HG02970 (cell line): ENCODE results near the gene ZSCAN5A.
"Not testable (repeated sequence)": the region's sequence is repeated elsewhere in the genome, so short reads cannot be mapped to it uniquely, and the experiment has no call there.

Experiments used
- ATAC-seq: cut with Tn5 transposase; IDR thresholded peaks from one replicate; pipeline ENCODE4 v1.9.1; 2021; ENCODE audit warnings: mild to moderate bottlenecking, moderate library complexity, moderate number of reproducible peaks; ENCODE audit not compliant: unreplicated experiment, low FRiP score

Gene ZSCAN5A

GRCh38 chr19:56315077-56315828 lies 614 bp upstream of the ZSCAN5A start:
- ATAC-seq = peak; percentile 89

DNA sequence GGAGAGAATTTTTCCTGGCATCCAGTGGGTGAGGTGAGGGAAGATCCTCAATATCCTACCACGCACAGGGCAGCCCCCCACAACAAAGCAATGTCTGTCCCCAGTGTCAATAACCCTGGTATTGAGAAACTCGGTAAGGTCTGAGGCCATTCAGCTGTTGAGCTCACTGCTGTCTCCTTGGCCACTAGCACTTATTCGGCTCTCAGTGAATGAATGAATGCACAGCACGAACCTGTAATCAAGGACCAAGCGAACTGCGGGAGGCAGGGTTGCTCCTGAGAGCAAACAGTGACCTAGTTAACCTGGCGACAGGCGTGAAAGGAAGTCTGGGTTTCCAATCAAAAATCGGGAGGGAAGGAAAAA lies 640 bp downstream of the ZSCAN5A start:
- ATAC-seq = no peak

GRCh38 chr19:56312787-56313657 lies 1.6 kb downstream of the ZSCAN5A start:
- ATAC-seq = no peak

DNA sequence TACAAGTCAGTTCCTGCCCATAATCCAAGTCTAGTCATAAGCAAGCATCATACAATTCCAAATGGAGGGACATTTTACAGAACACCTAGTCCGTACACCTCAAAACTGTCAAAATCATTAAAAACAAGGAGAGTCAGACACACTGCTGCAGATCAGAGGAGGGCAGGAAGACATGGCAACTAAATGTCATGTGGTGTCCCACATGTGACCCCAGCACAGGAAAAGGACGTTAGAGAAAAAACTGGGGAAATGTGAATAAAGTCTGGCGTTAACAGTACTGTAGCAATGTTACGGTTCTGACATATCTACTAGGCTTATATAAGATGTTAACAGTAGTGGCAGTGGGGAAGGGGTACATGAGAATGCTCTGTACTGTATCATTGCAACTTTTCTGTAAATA lies 2.3 kb downstream of the ZSCAN5A start:
- ATAC-seq = no peak

DNA sequence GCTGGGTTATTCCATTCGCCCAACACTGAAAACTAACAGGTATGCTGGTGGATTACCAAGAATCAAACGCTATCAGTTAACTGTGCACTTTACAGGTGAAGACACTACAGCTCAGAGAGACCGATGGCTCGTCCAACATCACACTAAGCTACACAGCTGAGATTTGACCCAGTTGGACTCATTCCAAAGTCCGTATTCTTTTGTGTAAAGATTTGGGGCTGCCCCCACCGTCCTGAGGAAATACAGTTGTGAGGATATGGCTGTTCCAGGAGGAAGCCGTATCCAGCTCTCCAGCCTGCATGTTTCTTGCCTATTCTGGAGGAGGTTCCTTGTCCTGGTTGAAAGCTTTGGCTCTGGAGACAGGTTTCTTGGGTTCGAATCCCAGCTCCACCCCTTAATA lies 4.2 kb downstream of the ZSCAN5A start:
- no peak for ATAC-seq

GRCh38 chr19:56309511-56310185 lies 5.0 kb downstream of the ZSCAN5A start:
- ATAC-seq = no peak

DNA sequence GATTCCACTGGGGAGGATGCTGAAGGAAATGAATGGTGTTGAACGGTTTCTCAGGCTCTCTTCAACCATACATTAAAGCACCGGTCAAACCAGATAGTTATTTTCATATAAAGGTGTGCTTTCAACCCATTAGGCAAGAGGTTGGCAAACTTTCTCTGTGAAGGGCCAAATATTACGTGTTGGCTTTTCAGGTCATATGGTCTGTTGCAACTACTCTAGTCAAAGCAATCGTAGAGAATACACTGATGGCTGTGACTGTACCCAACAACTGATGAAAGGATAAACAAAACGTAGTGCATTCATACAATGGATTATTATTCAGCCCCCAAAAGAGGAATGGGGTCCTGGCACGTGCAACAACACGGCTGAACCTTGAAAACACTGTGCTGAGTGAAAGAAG lies 5.8 kb downstream of the ZSCAN5A start:
- no peak for ATAC-seq

GRCh38 chr19:56307062-56307461 lies 7.6 kb downstream of the ZSCAN5A start:
- ATAC-seq = not testable (repeated sequence)

DNA sequence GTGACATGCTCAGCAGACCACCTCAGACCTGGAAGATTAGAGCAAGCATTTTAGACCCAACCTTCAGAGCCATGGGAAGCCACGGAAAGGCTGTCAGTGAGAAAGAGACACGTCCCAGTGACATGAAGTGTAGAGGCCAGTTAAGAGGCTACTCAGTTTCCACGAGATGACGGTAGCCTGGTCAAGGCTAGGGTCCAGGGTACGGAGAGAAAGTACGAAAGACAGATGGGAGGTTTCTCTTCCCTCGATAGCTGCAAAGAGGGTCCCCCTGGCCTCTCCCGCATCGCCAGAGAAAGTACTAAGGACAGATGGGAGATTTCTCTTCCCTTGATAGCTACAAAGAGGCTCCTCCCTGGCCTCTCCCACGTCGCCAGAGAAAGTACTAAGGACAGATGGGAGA lies 8.6 kb downstream of the ZSCAN5A start:
- ATAC-seq = no peak

DNA sequence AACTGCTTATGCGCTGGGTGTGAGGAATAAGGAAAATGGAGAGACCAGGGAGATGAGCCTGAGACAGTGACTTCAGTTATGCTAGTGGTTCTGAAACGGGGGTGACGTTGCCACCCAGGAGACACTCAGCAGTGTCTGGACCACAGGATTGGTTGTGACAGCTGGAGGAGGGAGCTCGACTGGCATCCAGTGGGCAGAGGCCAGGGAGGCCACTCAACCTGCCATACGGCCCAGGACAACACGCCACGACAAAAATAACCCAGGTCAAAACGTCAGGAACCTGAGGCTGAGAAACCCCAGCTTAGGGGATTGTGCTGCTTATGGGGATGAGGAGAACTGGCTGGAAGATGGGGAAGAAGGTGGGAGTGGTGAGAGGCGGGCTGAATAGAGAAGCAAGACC lies 10.4 kb downstream of the ZSCAN5A start:
- ATAC-seq = no peak

GRCh38 chr19:56301886-56302620 lies 12.6 kb downstream of the ZSCAN5A start:
- ATAC-seq = no peak

DNA sequence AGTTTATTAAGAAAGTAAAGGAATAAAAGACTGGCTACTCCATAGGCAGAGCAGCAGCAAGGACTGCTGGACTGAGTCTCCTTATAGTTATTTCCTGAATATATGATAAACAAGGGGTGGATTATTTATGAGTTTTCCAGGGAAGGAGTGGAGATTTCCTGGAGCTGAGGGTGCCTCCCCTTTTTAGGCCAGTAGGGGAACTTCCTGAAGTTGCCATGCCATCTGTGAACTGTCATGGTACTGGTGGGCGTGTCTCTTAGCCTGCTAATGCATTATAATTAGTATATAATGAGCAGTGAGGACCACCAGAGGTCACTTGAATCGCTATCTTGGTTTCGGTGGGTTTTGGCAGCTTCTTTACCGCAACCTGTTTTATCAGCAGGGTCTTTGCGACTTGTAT lies 13.5 kb downstream of the ZSCAN5A start:
- no peak for ATAC-seq

- no peak for ATAC-seq
These were observed 15.0 kb downstream of the ZSCAN5A start for GRCh38 chr19:56299688-56300087.

GRCh38 chr19:56297010-56297409 lies 17.6 kb downstream of the ZSCAN5A start:
- no peak for ATAC-seq

DNA sequence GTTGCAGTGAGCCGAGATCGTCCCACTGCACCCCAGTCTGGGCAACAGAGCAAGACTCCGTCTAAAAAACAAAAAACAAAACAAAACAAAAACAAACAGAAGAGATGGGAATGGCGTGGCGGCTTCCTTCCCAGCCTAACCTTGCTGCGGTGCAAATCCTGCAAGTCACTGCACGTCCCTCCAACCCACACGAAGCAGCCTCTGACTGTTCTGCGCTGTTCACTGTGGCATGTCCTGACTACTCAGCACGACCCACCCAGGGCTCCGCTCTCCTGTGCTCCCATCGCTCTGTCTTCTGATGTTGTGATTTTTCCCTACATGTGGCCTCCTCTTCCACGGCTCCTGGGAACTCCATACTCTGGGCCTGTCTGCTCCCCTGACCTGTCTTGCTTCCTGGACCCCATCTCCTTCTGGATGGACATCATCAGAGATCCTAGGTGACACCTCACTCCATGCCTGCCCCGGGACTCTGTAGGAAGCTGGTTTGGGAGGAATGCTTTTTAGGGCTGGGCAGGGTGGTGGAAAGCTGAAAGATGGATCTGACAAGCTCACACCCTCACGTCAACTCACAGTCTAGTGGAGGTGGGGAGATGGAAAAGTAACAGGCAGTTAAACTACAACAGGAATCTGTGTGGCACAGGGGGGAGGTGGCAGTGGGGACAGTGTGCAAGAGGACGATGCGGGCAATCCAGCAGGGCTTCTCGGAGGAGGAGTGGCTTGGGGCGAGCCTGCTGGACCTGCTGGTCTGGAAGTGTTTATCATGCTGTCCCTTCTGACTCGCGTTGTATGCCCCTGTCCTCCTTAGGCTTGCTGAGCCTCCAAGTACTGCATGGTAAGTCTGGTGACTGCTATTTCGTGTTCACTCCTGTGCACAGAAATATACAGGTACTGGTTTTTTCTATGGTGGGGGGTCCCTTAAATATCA lies 18.8 kb downstream of the ZSCAN5A start:
- no peak for ATAC-seq

GRCh38 chr19:56294549-56294948 lies 20.1 kb downstream of the ZSCAN5A start:
- no peak for ATAC-seq

DNA sequence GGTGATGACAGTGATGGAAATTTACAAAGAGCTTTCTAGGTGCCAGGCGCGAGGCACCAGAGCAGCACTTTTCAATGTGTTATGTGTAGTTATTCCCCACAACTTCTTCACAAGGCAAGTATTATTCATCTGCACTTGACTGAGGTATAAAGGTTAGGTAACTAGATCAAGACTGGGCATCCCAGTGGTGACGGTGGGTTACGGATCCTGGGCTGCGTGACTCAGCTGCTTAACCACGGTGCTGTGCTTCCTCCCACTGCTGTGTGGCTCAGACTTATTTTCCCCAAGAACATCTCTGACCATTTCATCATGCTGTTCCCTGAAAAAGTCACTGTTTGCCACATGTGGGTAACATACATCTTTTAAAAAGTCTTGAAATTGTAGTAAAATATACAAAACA lies 22.8 kb downstream of the ZSCAN5A start:
- no peak for ATAC-seq

DNA sequence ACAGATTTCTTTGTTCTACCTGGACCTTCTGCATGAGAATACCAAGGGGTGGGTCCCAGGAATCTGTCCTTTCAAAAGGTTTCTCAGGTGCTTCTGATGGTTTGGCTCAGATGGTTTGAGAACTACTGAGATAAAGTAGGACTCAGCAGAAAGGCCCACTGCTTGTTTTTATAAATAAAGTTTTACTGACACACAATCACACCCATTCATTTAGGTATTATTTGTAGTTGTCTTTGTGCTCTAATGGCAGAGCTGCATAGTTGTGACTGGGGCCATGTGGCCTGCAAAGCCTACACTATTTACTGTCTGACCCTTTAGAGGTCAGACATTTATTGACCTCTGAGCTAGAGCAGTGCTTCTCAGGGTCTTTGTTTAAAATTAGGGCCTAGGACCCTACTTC lies 24.5 kb downstream of the ZSCAN5A start:
- ATAC-seq = no peak

- ATAC-seq = no peak
These were observed 29.9 kb downstream of the ZSCAN5A start for GRCh38 chr19:56284746-56285145.

DNA sequence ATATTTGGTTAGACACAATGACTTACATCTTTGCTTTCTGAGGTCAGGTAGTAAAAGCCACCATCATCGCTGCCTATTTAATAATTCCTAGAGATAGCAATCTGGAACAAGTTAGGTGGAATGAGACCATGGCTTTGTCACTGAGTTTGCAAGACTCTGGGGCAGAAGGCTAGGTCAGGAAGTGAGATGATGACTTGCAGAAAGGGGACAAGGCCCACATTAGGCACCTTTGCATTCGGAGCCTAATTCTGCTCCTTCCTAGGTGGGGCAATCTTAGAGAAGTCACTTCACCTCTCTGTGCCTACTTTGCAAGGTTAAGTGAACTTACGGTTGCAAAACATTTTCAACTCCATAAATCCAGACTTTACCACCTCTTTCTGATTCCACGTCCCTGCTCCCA lies 31.8 kb downstream of the ZSCAN5A start:
- ATAC-seq = no peak
